GM21390 (cell line): ENCODE measurements around the gene MYO10.
A peak's percentile ranks its signal among the peaks of the same experiment; 100 is the strongest.
"Not testable (repeated sequence)": the region's sequence is repeated elsewhere in the genome, so short reads cannot be mapped to it uniquely, and the experiment has no call there.

Source experiments
- ATAC-seq: cut with Tn5 transposase; IDR thresholded peaks from one replicate; pipeline ENCODE4 v1.9.1; 2021; ENCODE audit not compliant: unreplicated experiment

The MYO10 gene

GRCh38 chr5:16721151-16722096 lies 214.7 kb downstream of the MYO10 start:
- no peak for ATAC-seq

- ATAC-seq = not testable (repeated sequence)
Observed at GRCh38 chr5:16718036-16718435, 218.1 kb downstream of the MYO10 start.

DNA sequence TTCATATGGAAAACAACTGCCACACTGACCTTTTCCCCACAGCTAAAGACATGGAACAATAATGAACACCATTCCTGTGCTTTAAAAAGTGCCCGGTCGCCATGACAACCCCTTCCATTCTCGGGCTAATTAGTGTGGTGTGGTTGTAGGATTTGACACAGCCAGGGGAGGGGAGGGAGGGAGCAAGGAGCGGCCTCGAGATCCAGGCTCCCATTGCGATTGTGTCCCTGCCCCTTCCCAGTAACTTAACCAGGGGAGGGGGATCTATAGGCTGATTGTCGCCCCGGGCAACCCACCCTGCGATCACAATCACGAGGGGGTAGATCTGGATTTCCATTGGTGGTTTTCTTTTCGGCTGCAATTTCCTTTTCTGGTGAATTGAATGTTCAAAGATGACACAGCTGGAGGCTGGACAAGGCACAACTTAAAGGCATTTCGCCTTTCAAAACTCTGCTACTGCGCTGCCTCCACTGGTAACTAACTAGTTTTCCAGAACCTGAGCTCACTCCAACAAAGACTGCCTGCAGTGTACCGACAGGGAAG lies 222.6 kb downstream of the MYO10 start:
- no peak for ATAC-seq

- ATAC-seq = no peak
Observed at GRCh38 chr5:16712620-16713019, 223.5 kb downstream of the MYO10 start.

DNA sequence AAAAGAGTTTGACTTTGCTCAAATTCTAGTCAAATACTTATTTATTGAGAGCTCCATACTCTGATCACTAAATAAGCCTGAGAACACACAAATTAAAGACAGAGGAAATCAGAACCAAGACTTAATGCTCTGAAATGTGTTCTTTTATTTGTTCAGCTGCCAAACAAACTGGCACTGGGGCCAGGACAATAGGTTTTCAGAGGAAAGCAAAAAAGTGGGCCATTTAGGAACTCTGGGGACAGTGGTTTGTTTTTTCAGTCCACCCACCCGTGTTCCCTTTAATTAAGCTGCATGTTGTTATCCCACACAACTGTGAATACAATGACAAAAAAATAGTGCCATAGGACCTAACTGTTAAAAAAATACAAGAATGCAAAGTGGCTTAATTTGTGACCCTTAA lies 223.9 kb downstream of the MYO10 start:
- no peak for ATAC-seq

DNA sequence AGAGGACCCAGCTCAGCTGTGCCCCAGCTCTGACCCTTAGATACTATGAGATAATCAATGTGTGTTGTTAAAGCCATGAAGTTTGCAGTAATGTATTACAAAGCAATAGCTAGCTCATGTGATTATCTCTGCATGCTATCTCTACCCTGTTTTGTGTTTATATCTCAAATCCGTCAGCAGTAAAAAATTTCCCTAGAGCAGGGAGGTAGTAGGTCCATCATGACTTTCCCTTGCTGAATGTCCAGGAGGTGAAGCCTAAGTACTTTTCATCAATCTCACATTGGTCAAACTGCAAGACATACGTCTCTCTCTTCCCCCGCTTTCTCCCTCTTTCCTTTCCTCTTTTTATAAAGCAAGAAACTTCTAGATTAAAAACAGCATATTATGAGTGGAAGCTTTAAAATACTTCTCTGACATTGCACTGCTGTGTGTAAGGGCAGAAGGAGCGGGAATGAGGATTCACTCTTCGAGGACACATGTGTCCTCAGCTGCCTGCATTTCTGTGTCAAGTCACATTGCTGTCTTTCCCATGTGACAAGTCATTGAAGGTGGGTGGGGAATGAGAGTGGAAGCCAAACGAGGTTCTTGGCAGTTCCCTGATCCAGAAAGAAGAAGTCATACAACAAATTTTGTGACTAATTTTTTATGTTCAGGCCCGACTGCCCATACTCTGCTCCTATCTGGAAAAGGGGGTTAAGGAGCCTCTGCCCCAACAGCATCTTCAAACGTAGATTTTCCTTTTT lies 226.2 kb downstream of the MYO10 start:
- no peak for ATAC-seq

- ATAC-seq = no peak
Observed at GRCh38 chr5:16707869-16708192, 228.3 kb downstream of the MYO10 start.

DNA sequence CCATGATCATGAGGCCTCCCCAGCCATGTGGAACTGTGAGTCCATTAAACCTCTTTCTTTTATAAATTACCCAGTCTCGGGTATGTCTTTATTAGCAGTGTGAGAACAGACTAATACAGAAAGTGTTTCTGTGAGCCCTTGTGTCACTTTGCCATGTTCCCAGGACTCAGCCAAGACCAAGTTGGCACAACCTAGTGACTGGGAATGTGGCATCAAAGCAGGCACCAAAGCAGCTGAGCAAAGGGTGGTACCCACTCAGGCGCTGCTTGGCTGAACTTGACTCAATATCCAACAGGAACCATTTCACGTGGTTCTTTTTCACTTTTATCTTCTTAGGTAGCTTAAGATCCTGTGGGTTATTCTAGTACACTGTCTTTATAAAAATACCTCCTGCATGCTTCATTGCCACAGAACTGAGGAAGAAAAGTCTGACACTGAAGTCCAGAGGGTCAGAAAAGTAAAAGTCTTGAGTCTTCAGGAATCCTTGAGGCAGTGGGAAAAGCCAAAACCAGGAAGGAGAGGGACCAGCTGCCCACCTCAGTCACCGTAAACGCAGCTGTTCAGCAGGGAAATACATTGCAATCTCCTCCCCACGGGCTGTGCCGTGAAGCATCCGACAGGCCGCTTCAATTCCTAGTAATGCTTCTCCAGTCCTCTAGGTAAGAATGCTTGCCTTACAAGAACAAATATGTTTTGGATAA lies 228.8 kb downstream of the MYO10 start:
- ATAC-seq = no peak

- ATAC-seq = no peak
Observed at GRCh38 chr5:16704945-16705344, 231.1 kb downstream of the MYO10 start.

DNA sequence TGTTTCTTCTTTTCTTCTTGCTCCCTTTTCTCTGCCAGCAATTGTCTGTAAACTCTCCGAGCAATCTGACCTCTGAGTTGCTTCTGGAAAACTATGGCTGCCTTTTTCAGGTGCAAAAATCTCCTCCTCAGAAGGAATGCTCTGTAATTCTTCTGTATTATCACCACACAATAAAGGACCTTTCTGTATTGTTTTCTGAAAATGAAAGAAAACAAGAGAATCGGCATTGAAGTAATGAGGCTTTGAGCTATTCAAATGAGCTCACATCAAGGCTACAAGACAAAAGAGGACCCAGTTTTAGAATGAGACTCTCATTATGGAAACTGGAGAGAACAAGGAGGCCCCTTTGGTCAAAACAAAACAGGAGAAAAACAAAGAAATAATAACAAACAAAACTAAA lies 233.1 kb downstream of the MYO10 start:
- no peak for ATAC-seq

DNA sequence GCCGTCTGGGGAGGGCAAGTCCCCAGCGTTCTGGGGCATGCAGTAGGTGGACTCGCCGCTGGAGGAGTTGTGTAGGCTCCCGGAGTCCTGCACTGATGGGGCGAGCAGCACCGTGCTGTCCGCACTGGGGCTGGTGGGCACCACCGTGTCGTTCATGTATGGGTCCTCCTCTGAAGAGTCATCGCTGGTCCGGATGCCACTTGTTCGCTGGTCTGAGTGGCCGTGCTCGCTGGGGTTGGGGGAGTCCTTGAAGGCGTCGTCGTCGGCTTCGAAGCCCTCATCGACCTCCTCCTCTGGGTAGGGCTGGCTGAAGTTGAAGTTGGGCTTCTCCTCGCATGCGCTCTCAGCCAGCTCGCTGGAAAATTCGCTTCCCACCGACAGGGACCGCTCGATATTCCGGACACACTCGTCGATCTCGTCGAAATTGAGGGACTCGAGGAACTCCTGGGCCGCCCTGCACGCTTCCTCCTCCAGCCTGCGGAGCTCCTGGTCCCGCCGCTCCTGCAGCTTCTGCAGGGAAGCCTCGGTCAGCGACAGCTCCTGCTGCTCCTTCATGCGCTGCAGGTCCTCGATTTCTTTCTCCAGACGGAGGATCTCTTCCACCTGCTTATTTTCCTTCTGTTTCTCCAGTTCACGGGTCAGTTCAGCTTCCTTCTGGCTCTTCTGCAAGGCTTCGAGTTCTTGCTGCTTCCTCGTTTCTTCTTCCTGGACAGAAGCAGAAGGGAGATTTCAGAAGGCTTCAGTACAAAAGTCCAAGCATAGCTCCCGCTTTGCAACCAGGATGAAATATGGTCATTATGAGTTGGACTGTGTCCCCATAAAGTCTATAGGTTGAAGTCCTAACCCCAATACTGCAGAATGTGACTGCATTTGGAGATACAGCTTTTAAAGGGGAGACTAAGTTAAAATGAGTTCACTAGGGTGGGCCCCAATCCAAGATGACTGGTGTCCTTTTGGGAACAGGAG lies 234.7 kb downstream of the MYO10 start:
- ATAC-seq = no peak

DNA sequence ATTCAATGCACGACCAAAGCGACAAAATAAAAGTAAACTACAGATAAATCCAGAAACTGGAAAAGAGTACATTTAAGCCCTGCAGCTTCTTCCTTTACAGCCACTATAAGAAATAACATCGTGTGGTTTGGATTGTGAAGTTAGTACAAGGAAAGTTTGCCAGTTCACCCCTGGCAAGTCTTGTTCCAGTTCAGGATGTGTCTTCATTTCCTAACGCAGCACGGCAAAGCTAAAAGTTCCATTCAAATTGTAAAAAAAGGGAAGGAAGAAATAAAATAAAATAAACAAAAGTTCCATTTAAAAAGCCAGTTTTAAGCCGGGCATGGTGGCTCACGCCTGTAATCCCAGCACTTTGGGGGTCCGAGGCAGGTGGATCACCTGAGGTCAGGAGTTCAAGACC lies 236.0 kb downstream of the MYO10 start:
- ATAC-seq = no peak

DNA sequence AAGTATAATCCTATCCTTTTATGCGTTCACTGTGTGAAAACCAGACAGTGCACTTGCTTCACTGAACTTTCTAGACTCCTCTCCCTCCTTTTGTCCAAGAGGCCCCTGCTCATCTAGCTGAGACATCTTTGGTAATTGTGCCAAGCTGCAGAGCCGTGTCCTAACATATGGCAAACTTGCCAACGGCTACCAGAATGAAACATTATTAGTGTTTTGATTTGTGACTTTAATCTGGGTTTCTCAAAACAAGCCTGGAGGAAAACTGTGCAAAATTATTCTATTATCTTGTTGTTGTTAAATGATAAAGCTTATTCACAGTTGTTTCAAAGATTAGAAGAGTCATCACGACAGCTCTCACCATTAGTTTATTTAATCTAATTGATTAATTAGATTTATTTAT lies 240.3 kb downstream of the MYO10 start:
- no peak for ATAC-seq

DNA sequence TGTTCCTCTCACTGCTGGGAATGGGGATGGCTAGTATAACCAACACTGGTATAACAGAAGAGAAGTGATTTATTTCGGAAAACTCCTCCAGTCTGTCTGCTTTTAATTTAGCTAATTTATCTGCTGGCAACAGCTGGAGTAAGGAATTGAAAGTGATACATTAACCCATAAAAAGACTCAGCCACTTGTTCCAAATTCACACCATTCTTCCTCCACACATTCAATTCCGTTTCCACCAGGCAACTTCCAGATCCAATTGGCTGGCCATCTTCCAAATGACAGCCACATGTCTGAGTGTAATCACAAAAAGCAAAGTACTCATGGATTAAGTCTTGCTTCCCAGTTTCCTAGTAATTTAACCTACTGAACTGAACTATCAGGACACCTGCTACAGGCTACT lies 242.2 kb downstream of the MYO10 start:
- ATAC-seq = no peak

GRCh38 chr5:16691731-16692130 lies 244.4 kb downstream of the MYO10 start:
- ATAC-seq = no peak

- peak; percentile 91 for ATAC-seq
Observed at GRCh38 chr5:16690243-16690852, 245.7 kb downstream of the MYO10 start.

GRCh38 chr5:16687898-16688297 lies 248.2 kb downstream of the MYO10 start:
- no peak for ATAC-seq

GRCh38 chr5:16685069-16685468 lies 251.0 kb downstream of the MYO10 start:
- ATAC-seq = no peak

DNA sequence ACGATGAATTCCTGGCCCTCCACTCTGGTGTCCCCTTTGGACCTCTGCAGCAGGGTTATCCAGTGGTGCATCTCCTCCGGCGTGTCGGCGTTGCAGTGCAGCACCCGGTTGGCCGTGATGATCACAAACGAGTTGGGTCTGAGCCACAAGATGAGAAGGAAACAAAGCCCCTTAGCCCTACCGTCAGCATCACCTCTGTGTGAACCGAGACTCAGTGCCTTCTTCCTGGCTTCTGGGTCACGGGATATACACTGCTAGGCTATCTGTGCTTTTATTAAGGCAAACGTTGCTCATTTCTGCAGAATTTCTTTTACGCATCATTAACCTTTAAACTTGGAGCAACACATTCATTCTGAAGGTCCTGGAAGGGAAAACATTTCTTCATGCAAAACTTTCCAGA lies 254.2 kb downstream of the MYO10 start:
- ATAC-seq = no peak

DNA sequence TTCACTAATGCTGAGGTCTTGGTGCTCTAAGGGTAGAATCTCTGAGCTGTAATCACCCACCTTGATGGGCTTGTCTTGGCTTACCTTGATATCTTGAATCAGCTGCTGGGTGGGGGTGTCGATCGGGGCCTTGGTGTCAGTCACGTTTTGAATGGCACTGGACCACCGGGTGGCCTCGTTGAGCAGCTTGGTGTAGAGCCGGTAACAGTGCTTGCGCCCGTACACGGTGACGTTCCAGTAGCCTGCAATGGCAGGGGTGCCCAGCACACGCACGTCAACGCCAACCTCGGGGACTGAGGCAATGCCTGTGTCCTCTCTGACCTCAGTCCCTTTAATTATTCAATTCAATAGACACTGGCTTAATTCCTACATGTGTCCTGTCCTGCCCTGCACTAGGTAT lies 256.2 kb downstream of the MYO10 start:
- no peak for ATAC-seq
